Measurements from ENCODE around the gene NPL. TPM values are rescaled to one million over a fixed set of nuclear protein-coding genes. Genes with fewer than 3 reads are reported as not detected.

Gene NPL
- 19.3 TPM for total RNA-seq

- peak; percentile 83 for DNase-seq (ENCODE audit: low spot score)
Measured at GRCh38 chr1:182789138-182790076, at the start of gene NPL. NPL (plus strand) TSS chr1:182789773; CDS start chr1:182794372, 4,599 bp downstream.

DNA sequence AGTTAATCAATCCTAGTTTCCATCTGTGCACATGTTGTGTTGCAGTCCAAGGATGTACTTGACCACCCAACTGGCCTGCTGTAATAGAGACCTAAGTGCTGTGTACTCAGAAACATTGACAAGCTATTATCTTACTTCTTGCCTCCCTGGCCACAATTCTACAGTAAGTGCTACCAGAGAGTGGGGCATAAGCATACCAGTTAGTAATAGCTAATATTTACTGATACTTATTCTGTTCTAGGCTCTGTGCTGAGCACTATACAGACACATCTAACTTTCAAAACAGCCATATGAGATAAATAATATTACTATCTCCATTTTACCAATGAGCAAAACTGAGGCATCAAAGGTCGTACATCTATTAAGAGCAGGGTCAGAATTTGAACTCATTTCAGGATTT lies 49.5 kb upstream of the NPL start:
- DNase-seq (ENCODE audit: low spot score) = no peak

DNA sequence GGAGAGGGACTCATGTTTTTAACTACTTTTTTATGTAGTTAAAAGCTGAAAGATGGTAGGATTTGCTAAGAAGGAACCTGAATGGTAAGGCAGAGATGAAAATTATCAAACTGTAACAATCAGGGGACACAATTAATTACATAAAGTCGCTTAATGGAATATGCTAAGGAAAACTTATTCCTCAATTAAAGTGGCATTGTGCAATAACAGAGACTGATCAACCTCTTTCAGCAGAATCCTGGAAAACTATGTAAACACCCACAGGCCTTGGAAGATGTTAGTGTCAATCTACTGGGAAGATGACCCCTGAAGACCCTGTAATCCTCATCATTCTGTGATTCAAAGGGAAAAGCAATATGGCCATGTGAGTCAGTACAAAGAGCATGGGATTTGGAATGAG lies 46.8 kb upstream of the NPL start:
- DNase-seq (ENCODE audit: low spot score) = no peak

- DNase-seq (ENCODE audit: low spot score) = no peak
Measured at GRCh38 chr1:182752077-182752988, 37.2 kb upstream of the NPL start.

DNA sequence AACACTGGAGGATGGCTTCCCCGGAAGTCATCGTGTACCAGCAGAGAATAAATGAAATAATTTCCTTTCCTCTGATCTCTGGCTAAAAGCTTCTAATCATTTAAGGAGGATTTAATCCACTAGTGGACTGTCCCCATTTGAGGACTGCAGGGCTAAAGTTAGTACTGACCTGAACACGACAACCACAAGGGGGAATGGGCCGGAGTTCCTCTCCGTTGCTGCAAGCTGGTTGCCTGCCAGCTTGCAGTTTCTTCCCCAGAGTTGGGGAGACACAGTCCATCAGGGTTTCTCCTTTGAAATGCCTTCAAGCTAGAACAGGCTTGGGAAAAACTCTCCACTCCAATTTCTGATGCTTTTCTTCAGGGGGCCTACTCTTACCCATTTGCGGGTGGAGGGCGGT lies 35.5 kb upstream of the NPL start:
- DNase-seq (ENCODE audit: low spot score) = no peak

GRCh38 chr1:182754543-182755314 lies 34.8 kb upstream of the NPL start:
- no peak for DNase-seq (ENCODE audit: low spot score)

GRCh38 chr1:182755632-182756031 lies 33.9 kb upstream of the NPL start:
- DNase-seq (ENCODE audit: low spot score) = no peak

DNA sequence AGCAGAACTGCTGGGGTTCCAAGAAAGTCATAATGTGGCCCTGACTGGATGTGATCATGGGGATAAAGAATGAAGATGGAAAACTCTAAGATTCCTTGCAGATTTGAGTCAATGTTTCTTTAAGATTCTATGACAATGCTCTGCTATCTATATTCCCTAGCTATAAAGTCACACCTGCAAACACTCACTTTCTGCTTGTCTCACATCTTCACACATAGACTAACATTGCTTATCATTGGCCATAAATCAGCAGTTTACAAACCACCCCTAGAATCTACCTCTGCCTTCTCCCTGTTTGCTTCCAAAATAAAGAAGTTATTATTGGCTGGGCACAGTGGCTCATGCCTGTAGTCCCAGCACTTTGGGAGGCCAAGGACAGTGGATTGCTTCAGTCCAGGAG lies 33.1 kb upstream of the NPL start:
- DNase-seq (ENCODE audit: low spot score) = no peak

- DNase-seq (ENCODE audit: low spot score) = no peak
Measured at GRCh38 chr1:182761396-182762395, 27.9 kb upstream of the NPL start.

DNA sequence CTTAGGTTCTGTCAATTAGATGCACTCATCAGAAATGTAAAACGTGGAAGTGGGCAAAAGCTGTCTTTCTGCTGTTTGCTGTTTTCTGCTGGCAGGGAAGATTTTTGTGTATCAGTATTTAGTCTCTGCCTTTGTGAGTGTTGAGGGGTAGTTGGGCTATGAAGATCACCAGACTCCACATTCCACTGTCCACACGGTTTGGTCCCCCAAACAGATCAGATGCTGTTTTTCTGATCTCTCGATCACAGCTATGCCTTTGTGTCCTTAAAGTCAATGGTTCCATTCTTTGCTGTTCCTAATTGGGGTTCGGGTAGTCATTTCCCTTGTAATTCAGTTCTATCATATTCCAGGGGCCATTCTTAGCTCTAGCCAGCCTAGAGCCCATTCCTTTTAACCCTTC lies 27.0 kb upstream of the NPL start:
- DNase-seq (ENCODE audit: low spot score) = no peak

GRCh38 chr1:182764029-182764727 lies 25.4 kb upstream of the NPL start:
- no peak for DNase-seq (ENCODE audit: low spot score)

GRCh38 chr1:182765391-182765790 lies 24.2 kb upstream of the NPL start:
- DNase-seq (ENCODE audit: low spot score) = no peak

GRCh38 chr1:182766050-182766449 lies 23.5 kb upstream of the NPL start:
- DNase-seq (ENCODE audit: low spot score) = no peak

DNA sequence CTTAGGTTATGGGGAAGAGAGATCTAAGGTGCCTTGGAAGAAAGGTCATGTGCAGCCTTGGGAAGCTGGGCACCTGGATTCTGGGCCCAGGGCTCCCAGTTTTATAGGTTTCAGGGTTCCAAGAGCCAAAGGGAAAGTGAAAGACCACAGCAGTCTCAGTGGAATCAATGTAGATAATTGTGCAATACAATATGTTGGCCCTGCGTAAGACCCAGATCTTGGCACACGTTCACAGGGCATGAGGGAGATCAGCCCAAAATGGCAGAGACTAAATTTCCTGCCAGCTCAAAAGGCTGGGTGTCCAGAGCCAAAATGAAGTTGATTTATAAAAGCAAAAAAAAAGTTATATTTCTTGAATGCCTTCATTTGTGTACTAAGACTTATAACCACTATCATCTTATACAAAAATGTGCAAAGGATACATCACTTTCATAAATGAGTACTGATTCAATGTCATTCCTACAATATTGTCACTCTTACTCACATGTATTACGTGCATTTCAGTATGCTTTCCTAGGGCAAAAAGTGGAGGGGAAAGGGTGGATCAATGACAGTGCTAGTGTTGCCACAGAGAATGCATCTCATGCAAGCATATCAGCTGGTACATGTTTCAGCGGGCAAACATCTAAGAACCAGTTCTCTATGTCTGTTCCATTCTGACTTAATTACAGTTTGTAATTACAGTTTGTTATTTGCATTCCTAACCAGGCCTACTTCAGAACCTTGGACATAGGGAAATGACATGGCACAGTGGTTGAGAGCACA lies 22.5 kb upstream of the NPL start:
- DNase-seq (ENCODE audit: low spot score) = no peak

GRCh38 chr1:182768963-182769362 lies 20.6 kb upstream of the NPL start:
- DNase-seq (ENCODE audit: low spot score) = no peak

DNA sequence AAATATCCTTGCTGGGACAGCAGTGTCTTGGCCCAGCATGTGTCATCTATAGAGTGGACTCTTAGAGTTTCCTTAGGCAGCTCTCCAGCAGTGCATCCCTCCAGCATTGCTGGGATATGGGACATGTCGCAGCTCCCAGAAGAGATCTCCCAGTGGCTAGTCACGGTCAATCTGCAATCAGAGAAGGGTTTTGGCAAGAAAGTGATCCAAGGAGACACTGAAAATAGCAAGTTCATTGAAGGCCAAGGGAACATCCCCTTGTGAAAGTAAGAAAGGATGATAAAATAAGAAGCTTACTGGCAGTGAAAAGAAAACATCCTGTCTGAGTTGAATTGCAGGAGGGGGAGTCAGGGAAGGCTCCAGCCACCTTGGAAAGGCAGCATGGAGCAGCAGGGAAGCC lies 19.3 kb upstream of the NPL start:
- no peak for DNase-seq (ENCODE audit: low spot score)

GRCh38 chr1:182771187-182771984 lies 18.2 kb upstream of the NPL start:
- no peak for DNase-seq (ENCODE audit: low spot score)

DNA sequence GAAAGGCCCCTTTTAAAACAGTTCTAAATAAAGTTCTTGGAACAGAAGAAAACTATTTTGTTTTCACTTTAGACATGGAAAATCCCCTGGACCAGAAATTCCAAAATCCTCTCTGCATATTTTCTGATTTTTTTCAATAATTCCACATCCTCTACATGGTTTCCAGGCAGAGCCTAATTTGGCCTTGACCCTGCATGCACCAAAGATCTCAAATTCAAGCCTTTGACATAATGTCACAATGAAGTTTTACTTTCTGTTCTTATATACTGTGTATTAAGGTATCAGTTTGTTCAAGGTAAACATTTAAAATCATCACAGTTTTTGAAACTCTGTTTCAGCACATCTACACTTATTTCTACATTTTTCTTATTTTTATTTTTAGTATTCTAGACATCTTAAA lies 12.2 kb upstream of the NPL start:
- DNase-seq (ENCODE audit: low spot score) = no peak
